NCI-H524 (cell line): ENCODE results near the gene USP47.
"Not testable (repeated sequence)": the region's sequence is repeated elsewhere in the genome, so short reads cannot be mapped to it uniquely, and the experiment has no call there.

Experiments used
- DNase-seq, 2 experiments: peaks; one replicate each; lab custom pipeline; 2025; lab: John Stamatoyannopoulos, UW

The USP47 gene

DNA sequence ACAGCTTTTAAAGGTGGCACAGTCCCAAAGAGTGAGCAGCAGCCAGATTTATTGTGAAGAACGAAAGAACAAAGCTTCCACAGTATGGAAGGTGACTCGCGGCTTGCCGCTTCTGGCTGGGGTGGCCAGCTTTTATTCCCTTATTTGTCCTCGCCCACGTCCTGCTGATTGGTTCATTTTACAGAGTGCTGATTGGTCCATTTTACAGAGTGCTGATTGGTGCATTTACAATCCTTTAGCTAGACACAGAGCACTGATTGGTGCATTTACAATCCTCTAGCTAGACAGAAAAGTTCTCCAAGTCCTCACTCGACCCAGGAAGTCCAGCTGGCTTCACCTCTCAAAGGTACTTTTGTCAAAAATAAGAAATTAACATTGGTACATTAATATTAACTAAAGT lies 10.4 kb upstream of the USP47 start:
- not testable (repeated sequence) for DNase-seq

- no peak for DNase-seq
Measured at GRCh38 chr11:11836676-11837231, 5.0 kb upstream of the USP47 start.

GRCh38 chr11:11839718-11840117 lies 2.1 kb upstream of the USP47 start:
- DNase-seq, result no peak

GRCh38 chr11:11841116-11841722 lies 553 bp upstream of the USP47 start:
- peak; percentile 13 to 41 for DNase-seq

DNA sequence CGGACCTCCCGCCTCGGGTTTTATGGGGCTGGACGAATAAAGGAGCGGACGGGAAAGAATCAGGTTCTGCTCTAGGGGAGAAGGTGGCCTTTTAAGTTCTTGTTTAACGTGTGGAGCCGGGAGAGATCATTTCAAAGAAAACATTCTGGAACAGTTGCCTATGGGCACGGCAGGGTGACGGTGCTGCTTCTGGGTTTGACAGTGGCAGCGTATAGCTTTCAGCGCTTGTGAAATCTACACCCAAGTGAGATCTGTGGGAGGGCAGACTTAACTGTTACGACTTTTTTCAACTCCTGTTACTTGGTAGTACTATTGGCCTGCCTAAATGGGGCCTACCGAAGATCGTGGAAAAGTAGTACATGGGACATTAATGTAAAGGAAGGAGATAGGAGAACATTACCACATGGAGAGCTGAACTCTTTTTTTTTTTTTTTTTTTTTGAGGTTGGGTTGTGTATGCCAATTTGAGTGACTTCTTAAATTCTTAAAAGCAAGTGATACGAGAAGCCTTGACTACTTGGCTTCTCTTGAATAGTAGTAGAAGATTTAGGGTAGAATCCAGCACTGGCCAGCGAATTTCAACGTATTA lies 743 bp downstream of the USP47 start:
- DNase-seq, result peak; percentile 44 to 74

DNA sequence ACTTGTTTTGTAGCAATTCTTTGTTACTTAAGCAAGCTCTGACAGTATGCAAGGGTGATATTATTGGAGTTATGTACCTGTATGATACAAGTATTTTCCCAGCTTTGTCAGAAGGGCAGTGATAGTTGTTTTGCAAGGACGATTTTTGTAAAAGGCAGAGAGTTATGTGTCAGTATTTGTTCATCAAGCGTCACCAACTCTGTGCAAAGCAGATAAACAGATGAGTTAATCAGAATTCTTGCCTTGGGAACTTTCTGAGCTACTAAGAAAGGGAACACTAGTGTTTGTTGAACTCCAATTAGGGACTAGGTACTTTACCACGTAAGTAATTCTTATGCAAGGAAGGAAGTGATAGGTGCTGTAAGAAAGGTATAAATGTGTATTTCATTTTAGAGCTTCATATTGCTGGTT lies 1.4 kb downstream of the USP47 start:
- DNase-seq, result no peak

GRCh38 chr11:11843642-11844041 lies 1.9 kb downstream of the USP47 start:
- DNase-seq, result no peak

DNA sequence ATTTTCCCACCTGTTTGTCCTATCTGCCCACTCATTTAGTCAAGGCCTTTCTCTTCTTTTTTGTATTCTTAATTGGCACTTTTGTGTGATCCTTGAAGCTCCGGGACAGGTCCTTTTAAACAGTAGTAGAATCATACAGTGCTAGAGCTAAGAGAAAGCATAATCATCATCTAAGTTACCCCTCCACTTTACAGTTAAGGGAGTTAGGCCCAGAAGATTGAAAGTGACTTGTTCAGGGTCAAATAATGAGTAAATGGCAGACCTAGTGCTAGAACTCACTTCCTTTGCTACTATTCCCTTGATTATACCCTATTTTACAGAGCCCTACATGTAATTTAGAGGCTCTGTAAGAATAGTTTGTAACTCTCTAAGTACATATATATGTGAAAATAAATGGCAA lies 2.5 kb downstream of the USP47 start:
- DNase-seq, result no peak

DNA sequence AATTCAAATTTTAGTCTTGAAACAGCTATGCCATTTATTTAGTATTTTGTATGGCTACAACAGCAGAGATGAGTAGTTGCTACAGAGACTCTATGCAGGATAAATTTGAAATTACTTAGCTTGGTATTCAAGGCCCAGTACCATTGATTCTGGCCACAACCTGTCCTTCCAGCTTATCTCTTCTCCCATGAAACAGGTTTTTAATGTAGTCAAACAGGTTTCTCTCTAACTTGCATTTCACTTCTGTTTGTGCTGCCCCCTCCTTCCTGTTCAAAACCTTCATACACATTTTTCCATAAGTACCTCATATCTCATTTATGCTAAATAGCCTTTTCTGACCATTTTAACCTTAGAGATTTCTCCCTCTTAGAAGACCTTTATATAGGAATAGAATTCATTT lies 3.3 kb downstream of the USP47 start:
- DNase-seq, result no peak

DNA sequence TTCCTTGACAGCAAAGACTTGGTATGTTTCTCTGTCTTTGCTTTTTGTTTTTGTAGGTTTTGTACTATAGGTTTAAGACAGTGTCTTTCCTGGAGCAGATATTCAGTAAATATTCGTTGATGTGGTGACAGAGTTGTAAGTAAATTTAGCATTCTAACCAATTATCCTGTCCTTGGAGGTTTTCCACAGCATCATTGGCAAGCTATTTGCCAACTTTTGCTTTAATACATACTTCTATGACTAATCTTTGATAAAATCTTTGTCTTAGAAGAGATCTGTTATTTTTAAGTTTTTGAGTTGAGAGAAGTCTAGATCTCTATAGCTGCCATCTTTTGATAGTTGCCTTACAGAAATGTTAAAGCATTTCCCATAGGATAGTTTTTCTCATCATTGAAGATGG lies 3.8 kb downstream of the USP47 start:
- no peak for DNase-seq

GRCh38 chr11:11847082-11847481 lies 5.3 kb downstream of the USP47 start:
- no peak for DNase-seq

GRCh38 chr11:11848891-11849746 lies 7.3 kb downstream of the USP47 start:
- peak; percentile 40 to 65 for DNase-seq

DNA sequence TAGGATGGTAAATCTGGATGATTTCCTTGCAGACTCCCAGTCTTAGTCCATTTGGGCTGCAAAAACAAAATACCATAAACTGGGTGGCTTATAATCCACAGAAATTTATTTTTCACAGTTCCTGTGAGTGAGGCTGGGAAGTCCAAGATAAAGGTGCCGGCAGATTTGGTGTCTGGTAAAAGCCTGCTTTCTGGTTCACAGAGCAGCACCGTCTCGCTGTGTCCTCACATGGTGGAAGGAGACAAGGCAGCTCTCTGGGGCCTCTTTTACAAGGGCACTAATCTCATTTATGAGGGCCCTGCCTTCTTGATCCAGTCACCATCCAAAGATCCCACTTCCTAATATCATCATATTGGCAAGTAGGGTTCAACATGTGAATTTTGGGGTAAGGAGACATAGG lies 8.9 kb downstream of the USP47 start:
- no peak for DNase-seq

DNA sequence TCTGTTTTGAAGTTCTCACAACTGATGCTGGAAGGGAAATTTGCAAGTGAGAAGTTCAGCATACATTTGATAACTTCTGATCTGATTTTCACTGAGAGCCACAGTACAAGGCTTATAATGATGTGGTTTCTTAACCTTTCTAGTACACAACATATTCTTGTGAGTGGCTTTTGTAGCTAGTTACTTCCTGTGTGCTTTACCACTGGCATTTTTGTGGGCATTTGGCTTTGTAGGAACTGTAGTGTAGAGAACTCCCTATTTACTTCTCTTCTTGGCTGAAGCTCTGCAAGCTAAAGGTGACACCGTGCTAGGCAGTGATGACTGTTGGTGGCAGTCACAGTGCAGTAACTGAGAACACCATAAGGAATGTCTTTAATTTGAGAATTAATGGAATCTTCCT lies 14.9 kb downstream of the USP47 start:
- DNase-seq, result no peak

- DNase-seq, result no peak
Measured at GRCh38 chr11:11857769-11858168, 16.0 kb downstream of the USP47 start.

DNA sequence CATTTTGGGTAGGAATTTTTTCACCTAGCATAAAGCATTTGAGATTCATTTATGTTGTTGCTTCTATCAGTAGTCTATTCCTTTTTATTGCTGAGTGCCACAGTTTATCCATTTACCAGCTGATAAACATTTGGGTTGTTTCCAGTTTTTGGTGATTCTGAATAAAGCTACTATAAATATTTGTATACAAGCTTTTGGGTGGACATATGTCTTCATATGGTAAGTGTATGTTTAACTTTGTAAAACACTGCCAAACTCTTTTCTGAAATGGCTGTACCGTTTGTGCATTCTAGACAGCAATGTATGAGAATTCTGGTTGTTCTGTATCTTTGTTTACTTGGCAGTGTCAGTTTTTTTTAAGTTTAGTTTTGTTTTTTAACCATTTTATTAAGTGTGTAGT lies 16.9 kb downstream of the USP47 start:
- no peak for DNase-seq

DNA sequence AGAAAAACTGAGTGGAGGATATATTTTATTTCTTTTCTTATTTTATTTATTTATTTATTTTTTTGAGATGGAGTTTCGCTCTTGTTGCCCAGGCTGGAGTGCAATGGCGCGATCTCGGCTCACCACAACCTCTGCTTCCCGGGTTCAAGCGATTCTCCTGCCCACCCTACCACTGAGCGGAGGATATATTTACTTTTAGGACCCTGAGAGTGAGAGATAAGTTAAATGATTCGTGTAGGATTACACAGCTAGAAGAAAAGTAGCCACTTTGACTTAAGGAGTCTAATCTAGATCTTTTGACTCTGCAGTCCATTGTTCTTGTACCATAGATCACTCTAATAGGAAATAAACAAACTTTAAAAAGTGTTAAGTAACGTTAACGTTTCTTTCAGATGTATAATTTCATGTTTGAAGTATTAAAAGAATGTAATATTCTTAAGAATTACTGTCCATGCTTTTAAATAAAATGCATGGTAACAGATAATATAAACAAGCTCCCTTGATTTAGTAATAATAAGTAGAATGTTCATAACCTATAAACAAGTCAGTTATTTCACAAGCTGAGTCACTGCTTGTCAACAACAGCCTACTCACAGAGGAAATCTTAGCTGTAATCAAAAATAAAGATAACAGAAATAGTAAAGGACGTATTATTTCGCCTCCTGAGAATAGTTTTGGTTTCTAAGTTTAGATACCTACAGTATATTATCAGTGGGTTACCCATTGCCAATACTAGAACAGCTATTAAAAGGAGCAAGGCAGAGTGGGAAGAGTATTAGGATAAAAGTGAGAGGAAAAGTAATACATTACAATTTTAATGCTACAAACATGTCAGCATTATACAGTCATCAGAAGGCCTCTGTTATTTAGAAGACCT lies 18.6 kb downstream of the USP47 start:
- DNase-seq, result no peak

GRCh38 chr11:11862999-11863398 lies 21.2 kb downstream of the USP47 start:
- no peak for DNase-seq

- DNase-seq, result no peak
Measured at GRCh38 chr11:11864332-11864731, 22.6 kb downstream of the USP47 start.

- DNase-seq, result no peak
Measured at GRCh38 chr11:11864803-11865202, 23.0 kb downstream of the USP47 start.

GRCh38 chr11:11865449-11865848 lies 23.7 kb downstream of the USP47 start:
- DNase-seq, result no peak

- DNase-seq, result no peak
Measured at GRCh38 chr11:11866203-11866602, 24.4 kb downstream of the USP47 start.
